Measurements from ENCODE around the gene SERPINA6.
A peak's percentile ranks its signal among the peaks of the same experiment; 100 is the strongest.
"Not testable (repeated sequence)": the region's sequence is repeated elsewhere in the genome, so short reads cannot be mapped to it uniquely, and the experiment has no call there.

The SERPINA6 gene

DNA sequence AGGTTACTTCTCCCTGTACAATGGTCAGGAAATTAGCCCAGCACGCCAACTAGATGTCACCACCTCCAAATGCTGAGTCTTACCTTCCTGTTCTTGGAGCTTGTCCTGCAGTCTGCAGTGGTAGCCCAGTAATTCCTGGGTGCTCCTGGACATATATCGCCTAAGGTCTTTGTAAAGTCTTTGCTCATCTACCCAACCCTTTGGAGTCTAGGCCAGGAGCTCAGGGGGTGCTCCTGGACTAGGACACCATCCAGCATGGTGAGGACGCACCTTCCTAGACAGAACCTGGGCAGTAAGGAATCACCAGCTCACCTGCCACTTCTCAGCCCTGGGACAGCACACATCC lies 30.6 kb downstream of the SERPINA6 start:
- DNase-seq (ENCODE audit: low spot score): no peak

DNA sequence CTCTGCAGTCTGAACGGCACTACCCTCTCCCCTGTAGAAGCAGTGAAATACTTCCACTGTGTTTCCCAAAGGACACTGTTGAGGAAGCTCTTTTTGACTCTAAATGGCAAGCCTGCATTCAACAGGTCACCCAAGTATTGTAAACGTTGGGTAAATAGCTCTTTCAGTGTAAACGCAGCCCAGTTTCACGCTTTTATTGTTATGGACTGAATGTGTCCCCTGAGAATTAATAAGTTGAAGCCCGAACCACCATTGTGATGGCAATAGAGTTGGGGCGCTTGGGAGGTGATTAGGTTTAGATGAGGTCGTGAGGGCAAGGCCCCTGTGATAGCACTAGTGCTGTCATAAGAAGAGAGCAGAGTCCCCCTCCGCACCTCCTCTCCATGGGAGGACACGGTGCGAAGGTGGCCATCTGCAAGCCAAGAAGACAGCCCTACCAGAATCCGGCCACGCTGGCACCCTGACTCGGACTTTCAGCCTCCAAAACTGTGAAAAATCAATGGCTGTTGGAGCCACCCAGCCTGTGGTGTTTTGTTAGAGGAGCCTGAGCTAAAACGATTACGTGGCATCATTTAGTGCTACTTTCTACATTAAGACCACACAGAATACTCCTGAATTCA lies 31.1 kb downstream of the SERPINA6 start:
- DNase-seq (ENCODE audit: low spot score): no peak

DNA sequence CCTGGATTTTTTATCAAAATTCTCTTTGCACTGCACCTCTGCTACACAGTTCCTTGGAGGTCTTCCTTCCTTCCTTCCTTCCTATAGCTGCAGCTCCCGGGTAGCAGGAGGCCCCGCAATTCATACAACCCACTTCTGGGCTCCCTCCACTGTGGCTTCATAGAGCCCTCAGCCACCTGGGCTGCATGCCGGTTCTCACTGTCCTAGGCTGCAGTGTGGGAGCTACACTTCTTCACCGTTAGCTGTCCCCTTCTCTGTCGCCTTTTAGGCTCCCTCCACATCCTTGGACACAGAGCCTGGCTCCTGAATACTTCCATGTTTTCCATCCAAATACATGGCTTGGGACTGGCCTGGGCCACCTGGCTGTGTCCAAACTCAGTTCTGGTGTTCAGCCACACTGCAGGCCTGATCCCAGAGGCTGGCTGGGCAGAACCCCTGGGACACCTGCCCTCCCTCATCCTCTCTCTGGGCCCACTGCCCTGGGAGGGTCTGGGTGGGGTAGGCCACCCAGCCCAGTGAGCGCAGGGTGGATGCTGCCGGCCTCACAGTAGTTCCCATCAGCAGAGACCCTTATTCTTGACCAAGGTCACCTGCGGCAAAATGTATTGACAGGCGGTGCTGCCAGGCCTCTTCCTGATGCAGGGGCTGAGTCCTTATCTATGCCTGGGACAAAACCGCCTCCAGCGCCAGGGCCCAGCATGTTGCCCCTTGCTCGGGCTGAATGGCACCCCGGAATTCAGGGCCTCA lies 31.8 kb downstream of the SERPINA6 start:
- DNase-seq (ENCODE audit: low spot score): no peak

DNA sequence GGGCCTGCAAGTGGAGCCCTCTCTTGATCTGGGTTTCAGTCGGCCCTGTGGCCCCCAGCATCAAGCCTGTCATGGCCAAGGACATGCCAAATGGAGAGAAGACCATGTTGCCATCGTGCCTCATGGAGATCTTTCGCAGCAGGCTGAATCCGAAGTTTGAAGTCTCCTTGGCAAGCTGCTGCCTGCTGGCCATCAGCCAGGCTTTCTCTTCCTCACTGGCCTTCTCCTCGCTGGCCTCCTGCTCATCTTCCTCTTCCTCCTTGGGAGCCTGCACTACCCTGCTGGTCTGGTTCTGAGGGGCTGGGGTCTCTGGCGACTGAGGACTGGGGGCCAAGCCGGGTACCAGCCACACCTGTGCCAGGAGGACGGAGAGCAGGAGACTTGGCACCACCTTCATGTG lies 32.9 kb downstream of the SERPINA6 start:
- DNase-seq (ENCODE audit: low spot score): no peak

DNA sequence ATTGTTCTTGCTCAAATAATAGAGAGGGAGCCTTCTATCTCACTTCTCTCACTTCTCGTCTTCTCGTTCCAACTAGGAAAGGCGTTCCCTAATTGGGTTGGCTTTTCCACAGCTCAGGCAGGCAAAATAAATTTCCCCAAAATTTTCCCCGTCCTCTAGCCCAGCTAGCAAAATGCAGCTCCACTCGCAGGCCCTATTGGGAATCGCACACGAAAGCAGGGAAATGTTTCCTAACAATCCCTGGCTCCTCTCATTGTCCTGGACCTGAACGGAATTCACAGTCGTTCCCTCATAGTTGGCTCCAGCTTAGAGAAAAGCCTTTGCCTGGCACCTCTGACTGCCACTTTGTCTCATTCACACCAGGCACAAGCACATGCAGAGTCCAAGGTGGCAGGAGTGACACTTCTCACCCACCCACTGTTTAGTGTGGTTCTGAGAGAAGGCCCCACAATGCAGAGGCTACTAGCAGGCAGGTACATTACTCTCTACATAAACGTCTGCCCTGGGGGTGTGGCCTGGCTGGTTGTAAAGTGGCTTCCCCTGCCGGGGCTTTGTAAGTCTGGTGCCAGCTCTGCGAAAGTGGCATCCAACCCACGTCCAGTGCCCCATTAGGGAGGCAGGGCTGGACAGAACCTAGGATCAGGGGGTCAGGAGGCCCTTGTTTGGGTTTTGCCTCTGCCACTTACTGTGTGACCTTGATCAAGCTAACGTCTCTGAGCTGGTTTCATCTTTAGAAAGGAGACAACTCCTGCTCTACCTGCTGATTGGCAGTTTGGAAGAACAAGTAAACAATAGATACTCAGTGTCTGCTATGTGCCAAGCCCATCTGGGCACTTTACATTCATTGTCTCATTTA lies 34.3 kb downstream of the SERPINA6 start:
- no peak for DNase-seq (ENCODE audit: low spot score)

DNA sequence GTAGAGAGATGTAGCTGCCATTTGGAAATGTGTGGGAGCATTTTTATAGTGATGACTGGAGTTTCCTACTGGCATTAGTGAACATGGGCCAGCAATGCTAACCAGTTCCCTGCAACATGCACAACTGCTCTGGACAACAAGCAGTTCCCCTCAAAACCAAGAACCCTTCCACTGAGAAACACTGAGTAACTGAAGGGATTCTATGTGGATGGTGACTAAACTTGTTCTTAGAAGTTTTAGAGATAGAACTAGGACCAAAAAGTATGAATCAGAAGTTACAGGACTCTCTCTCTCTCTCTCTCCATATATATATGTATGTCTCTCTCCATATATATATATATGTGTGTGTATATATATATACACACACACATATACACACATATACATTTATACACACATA lies 38.0 kb downstream of the SERPINA6 start:
- no peak for DNase-seq (ENCODE audit: low spot score)

DNA sequence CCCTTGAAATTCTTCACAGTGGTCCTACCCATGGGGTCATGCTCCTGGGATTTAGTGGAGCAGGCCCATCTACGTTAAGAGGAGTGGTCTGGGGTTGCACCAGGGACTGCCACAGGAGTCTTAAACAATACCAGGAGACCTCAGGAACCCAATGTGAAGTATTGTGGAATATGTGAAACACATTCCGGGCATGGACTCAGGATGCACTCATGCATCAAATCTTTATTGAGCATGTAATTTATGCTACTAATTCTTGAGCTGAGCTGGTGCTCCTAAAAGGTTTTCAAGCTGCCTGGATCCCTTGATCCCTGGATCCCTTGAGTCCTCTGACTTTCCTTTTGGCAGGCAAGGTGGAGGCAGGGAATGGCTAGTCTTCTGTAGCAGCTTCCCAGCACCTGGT lies 38.9 kb downstream of the SERPINA6 start:
- no peak for DNase-seq (ENCODE audit: low spot score)

DNA sequence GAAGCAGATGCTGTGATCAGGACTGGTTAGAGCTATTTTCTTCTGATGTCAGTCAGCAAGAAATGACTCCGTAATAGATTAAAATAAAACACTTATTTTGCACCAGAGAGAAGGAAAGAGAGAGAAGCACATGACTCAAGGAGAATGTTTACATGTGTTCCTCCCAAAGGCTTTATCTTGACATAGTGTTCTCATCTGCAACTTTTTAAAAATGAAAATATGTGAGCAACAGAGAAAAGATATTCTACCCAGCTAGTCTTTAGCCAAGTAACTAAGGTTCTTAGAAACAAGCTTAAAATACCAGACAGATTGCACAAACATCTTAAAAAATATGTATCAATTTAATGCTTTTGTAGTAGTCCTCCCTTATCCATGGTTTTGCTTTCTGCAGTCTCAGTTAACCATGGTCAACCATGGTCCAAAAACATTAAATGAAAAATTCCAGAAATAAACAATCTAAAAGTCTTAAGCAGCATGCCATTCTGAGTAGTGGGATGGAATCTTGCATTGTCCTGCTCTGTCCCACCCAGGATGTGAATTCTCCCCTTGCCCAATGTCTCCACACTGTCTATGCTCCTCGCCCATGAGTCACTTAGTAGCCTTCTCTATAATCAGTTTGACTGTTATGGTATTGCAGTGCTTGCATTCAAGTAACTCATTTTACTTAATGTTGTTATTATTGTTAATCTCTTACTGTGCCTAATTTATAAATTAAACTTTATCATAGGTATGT lies 40.0 kb downstream of the SERPINA6 start:
- no peak for DNase-seq (ENCODE audit: low spot score)

DNA sequence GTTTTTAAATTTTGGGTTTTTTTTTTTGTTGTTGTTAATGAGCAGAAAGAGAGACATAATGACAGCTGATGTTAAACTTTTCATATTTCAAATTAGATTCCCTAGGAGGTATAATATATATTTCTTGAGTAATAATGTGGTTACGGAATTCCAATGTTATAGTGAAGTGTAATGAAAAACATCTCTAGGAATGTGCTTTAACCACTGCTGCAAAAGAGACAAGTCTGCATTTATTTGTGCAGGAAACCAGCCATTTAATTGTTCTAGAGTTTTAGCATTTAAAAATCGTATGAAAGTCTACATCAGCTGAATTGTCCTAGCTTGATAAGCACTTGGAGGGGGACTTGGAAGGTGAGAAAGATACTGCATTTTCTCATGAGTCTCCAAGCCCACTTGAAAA lies 44.4 kb downstream of the SERPINA6 start:
- DNase-seq (ENCODE audit: low spot score): no peak

DNA sequence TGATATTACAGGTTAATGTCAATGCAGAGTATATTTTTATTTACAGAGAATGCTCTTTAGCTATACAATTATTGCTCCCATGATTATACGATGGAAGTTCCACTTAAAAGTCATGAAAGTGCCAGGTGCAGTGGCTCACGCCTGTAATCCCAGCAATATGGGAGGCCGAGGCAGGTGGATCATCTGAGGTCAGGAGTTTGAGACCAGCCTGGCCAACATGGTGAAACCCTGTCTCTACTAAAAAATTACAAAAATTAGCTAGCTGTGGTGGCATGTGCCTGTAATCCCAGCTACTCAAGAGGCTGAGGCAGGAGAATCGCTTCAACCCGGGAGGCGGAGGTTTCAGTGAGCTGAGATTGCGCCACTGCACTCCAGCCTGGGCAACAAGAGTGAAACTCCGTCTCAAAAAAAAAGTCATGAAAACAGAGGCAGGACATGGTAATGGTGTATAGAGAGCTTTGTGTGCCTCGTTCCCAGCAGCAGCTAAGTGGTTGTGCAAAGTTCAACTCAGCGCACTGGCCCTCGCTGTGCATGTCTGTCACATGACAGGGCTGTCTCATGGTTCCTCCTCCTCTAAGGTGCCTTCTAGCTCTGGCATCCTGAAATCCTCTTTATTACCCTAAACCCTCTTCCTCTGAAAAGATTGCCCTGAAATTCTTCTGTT lies 46.1 kb downstream of the SERPINA6 start:
- not testable (repeated sequence) for DNase-seq (ENCODE audit: low spot score)

DNA sequence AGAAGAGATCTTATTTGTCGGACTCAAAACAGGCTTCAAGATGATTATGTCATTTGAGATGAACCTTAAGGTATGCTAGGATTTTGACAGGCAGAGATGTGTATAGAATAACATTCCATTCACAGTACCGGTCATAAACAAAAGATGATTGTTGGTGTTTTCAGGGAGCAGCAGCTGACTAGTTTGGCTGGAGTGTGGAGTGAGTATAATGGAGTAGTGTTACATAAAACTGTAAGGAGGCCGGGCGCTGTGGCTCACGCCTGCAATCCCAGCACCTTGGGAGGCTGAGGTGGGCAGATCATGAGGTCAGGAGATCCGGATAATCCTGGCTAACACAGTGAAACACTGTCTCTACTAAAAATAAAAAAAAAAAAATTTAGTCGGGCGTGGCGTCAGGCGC lies 54.0 kb downstream of the SERPINA6 start:
- peak; percentile 92 for DNase-seq (ENCODE audit: low spot score)

DNA sequence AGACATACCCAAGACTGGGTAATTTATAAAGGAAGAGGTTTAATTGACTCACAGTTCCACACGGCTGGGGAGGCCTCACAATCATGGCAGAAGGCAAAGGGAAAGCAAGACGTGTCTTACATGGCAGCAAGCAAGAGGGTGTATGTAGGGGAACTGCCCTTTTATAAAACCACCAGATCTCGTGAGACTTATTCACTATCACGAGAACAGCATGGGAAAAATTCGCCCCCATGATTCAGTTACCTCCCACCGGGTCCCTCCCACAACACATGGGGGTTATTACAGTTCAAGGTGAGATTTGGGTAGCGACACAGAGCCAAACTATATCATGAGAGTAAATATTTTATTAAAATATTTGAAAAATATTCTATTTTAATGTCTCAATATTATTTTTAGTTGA lies 54.6 kb downstream of the SERPINA6 start:
- peak; percentile 7 for DNase-seq (ENCODE audit: low spot score)

DNA sequence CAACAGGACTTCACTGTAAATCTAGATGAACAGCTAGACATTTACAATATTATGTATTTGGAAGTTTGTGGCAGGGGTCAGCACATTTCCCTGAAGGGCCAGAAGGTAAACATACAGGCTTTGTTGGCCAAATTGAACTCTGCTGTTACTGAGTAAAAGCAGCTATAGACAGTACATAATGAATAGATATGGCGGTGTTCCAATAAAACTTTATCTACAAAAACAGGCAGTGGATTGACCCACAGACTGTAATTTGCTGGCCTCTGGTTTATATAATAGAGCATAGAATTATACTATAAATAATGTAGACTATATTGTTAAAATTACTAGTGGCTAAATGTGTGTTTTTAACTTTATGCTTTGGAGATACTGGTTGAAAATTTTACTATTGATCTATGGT lies 55.8 kb downstream of the SERPINA6 start:
- no peak for DNase-seq (ENCODE audit: low spot score)

DNA sequence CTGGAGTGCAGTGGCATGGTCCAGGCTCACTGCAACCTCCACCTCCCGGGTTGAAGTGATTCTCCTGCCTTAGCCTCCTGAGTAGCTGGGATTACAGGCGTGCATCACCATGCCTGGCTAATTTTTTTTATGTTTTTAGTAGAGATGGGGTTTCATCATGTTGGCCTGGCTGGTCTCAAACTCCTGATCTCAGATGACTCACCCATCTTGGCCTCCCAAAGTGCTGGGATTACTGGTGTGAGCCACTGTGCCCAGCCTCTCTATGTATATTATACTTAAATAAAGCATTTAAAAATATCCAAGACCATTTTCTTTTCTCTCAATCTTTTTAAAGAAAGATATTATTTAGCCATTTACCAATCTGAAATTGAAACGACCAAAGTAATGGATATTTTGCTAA lies 58.9 kb downstream of the SERPINA6 start:
- DNase-seq (ENCODE audit: low spot score): not testable (repeated sequence)
